K562 treated with DMSO at 1 percent for 48 hours (cell line): Measurements from ENCODE around the gene CNOT3. TPM values are rescaled to one million over a fixed set of nuclear protein-coding genes. Genes with fewer than 3 reads are reported as not detected.

Experiments
- total RNA-seq: library from RNA; unstranded; fragments of 300-600 nt; gene quantifications from 2 replicates; pipeline ENCODE4 v1.2.3, GENCODE V29; 2022; ENCODE audit warnings: low replicate concordance; ENCODE audit errors: extremely low read depth

CNOT3 gene
- total RNA-seq, result not detected in 2 replicates

DNA sequence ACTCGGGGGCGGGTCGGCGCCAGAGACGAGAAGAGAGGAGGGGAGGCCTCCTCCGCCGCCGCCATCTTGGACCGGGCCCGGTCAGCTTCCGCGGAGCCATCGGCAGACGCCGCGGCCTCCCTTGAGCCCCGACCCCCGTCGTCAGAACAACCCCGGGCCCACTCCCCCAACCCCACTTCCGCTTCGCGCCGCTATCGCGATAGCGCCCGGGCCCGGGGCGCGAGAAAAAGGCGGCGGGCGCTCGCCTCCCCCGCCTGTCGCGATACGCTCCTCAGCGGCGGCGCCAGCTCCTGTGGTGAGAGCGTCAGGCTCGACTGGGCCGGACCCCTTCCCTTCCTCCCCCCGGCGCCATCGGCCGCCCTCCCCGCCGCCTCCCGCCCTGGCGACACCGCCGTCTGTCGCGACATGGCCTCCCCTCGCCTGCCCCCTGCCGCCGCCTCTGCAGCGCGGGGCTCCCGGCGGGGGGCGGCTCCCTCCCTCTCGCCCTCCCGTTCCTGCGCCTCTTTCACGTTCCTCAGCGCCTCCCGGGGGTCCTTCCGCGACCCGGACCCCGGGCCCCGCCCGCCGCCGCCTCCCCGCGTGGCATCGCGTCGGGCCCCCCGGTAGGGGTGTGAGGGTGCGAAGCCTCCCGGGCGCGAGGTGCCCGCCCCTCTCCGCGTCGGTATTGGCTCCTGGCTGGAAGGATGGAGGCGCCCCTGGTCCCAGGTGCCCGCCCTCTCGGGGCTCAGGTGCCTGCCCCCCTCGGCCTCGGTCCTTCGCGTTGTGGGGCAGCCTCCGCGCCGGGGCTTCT is at the start of gene CNOT3:
CNOT3 (plus strand) TSS at position 64 of the 790 bp plus-strand sequence. CDS start 5,217 bp downstream, outside the sequence.

DNA sequence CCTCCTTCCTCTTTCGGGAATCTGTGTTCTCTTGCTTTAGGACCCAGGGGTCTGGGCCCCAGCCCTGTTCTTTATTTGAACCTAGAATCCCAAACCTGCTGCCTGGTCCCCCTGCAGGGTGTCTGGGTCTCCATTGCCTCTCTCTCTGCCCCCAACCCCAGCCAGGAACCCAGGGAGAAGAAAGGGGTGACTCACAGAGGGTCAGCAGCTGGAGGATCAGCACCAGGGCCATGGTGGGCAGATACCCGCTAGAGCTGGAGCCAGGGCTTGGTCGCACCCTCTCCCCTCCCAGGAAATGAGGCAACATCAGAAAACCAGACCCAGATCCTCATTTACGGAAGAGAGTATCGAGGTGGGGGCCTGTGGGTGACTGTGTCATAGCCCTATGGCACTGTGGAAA is 37.0 kb upstream of the CNOT3 start, which contains the start of gene OSCAR:
OSCAR (minus strand) TSS at position 243 of the 400 bp plus-strand sequence; CDS start at position 232, 11 bp downstream.

DNA sequence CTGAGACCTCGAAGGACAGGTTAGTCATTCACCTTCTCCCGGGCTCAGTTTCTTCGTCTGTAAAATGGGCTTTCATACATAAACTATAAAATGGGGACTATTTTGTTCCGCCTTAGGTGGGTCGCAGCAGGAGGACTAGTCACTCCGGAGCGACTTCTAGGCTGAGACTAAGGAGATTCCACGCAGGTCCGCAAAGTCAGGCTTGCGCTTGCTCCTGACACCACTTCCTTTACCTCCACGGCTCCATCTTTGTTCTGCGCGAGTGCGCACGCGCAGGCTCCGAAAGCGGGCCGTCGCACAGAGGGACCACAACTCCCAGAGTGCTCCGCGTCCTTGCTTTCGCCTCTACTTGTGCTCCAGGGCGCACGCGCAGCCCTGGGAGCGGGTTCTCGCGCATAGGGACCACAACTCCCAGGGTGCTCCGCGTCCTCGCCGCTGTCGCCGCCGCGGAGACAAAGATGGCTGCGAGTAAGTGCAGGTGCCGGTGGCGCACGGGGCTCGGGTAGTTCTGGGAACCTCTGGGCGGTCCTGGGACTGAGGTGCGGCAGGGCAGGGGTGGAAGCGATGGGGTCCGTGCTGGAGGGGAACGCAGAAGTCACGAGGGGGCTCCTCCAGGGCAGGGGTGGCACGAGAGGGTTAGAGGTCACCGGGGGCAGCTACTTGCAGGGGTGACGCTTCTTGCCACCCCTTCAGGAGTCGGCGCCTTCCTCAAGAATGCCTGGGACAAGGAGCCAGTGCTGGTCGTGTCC is 35.0 kb upstream of the CNOT3 start, which contains the start of gene NDUFA3:
NDUFA3 (plus strand) TSS at position 435 of the 749 bp plus-strand sequence; CDS start at position 459, 24 bp downstream.

DNA sequence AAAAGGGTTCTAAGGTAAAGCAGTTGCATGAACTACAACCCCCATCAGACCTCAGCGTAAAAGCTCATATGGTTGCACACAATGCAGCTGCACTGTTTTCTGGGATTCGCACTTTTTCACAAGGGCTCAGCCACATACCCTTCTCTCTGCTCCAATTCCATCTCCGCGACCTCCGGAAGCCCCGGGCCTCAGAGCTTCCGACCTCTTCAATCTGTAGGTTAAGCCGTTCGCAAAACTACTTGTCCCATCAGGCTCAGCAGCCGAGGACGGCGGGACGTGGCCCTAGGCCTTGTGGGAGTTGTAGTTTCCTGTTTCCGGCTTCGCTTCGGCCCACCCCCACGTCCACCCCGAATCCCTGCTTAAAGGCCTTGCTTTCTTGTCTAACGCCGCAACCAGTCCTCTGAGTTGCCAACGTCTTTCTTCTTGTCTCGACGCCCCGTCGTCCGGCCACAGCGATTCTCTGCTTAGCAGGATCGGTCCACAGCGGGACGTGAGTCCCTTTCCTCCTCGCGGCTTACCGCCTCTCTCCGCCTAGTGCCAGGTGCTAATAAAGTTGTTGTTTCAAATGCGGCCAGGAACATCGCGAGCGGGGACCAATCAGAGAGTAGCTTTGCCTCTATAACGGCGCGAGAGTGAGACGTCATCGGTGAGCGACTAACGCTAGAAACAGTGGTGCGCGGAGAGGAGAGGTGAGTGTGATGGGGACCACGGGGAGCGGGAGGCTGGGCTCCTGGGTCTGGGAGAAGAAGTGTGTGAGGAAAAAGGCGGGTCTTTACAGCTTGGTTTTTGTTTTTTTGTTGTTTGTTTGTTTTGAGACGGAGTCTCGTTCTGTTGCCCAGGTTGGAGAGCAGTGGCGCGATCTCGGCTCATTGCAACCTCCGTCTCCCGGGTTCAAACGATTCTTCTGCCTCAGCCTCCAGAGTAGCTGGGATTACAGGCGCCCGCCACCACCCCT is 22.2 kb upstream of the CNOT3 start, which contains the start of the genes PRPF31 and TFPT:
PRPF31 (plus strand) TSS at position 646 of the 955 bp plus-strand sequence. CDS start 2,525 bp downstream, outside the sequence.
TFPT (minus strand) TSS at position 549 of the 955 bp plus-strand sequence; CDS start at position 161, 388 bp downstream.

DNA sequence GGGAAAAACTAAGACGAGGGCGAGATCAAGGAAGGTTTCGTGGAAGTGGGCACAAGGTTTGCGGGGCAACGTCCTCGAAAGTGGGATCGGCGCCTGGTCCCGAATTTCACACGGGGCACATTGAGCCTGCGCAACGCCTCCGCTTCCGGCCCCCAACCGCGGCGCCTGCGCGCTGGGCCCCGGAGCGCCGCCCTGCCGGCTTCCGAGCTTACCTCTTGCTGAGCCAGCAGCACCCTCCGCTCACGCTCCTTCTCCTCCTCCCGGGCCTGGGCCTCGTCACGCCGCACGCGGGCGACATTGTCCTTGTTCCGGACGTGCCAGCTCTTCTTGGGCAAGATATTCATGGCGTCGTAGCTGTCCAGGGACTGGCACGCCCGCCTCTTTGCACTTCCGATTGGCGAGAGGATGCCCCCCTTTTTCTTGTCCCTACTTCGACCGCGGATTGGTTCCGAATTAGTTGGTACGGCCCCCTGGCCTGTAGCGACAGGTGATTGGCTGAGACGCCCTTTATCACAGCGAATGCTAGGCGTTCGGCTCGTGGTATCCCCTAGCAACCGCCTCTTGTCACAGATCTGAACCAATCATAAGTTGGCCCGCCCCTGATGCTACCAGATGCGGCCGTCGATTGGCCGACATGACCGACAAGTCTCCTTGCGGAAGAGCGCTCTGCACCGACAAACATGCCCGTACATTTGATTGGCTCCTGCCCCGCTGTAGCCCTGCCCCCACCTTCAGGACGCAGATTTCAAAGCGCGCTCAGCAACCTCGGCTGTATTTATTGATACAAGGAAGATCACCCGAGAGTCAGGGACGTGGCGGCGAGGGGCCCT is 22.0 kb downstream of the CNOT3 start, which contains the start of gene LENG1:
LENG1 (minus strand) TSS at position 370 of the 830 bp plus-strand sequence; CDS start at position 344, 26 bp downstream.

DNA sequence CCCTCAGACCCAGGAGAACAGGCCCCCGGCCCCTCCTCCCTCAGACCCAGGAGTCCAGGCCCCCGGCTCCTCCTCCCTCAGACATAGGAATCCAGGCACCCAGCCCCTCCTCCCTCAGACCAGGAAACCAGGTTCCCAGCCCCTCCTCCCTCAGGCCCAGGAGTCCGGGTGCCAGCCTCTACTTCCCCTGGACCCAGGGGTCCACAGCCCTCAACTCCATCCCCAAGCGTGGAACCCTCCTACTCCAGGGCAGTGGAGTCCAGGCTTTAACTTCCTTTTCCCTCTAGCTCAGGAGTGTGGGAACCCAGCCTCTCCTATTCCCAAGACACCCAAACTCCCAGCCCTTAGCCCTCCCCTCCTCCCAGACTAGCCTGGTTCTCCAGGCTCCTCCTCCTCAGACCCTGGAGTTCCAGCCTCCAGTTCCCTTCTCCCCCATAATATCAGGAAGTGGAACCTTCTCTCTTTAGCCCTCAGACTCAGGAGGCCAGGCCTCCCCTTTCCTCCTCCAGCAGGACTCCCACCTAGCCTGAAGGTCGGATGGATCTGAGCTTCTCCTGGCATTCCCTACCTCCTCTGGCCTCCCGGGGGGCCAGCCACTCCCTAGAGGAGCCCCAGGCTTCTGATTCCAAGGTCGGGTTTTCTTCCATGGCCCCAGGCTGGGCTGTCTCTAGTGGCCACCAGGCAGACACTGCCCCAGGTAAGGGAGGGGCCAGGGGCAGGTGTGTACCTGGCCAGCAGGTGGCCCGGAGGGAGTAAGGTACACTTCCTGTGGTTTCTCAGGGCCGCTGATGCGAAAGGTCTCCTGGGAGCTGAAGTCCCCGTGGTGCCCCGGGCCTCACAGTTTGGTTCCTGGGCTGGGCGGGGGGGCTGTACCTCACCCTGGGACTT is 35.2 kb downstream of the CNOT3 start, which contains the start of gene TMC4:
TMC4 (minus strand) TSS at position 690 of the 888 bp plus-strand sequence; CDS start at position 647, 43 bp downstream.

DNA sequence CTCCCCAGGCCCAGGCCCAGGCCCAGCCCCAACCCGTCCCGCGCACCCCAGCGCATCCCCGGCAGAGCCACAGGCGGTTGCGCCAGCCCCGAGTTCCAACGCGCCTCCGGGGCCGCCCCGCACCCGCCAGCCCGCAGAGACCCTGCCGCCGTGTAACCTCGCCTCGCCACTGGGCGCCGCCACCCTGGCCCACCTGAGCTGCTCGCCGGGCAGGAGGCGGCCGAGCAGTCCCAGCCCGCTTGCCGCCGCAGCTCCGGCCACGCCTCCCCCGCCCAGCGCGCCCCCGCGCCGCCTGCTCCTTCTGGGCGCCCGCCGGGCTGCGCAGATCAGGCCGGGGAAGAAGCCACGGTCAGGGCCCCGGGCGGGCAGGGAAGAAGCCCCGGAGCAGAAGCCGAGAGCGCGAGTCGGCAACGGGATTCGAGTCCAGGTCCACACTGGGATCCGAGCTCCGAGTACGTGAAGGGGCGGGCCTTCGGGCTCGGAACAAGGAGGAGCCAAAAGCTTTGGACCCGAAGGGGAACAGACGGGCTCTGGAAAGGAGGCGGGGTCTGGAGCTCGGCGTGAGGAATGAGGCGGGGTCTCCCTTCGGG is 51.7 kb downstream of the CNOT3 start, which contains the start of gene MBOAT7:
MBOAT7 (minus strand) TSS at position 436 of the 590 bp plus-strand sequence. CDS start 1,072 bp downstream, outside the sequence.

DNA sequence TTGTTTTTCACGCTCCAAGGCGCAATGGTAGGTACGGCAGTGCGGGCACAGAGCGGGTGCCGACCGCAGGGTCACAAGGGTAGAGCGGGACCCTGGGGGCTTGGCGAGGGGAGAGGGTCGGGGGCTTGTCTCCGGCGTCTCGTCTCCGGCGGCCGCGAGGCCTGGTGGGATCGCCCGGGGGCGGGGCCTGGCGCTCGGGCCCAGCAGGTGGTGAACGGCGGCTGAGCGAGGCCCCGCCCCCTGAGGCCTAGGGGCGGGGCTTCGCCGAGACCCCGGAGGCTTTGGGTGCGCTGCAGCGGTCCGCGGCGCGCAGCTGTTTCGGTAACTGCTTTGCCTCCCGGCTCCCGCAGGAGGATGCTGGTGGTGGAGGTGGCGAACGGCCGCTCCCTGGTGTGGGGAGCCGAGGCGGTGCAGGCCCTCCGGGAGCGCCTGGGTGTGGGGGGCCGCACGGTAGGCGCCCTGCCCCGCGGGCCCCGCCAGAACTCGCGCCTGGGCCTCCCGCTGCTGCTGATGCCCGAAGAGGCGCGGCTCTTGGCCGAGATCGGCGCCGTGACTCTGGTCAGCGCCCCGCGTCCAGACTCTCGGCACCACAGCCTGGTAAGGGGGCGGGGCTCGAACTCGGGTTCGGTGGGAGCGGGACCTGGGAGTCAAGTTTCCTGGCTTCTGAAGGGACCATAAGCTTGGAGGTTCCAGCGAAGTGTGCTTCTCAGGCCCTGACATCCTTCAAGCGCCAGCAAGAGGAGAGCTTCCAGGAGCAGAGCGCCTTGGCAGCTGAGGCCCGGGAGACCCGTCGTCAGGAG is 53.6 kb downstream of the CNOT3 start, which contains the start of gene TSEN34:
TSEN34 (plus strand) TSS at position 298 of the 800 bp plus-strand sequence; CDS start at position 355, 57 bp downstream.

Other genes starting within 250 kb of the CNOT3 start
- not detected in 2 replicates for gene CACNG7, start 228.5 kb upstream of the CNOT3 start, total RNA-seq
- gene CACNG8, start 174.8 kb upstream of the CNOT3 start, total RNA-seq, result not detected in 2 replicates
- gene CACNG6, start 146.1 kb upstream of the CNOT3 start, total RNA-seq, result not detected in 2 replicates
- not detected in 2 replicates for gene VSTM1, start 73.9 kb upstream of the CNOT3 start, total RNA-seq
- gene TARM1, start 56.4 kb upstream of the CNOT3 start, total RNA-seq, result not detected in 2 replicates
- not detected in 2 replicates for gene OSCAR, start 37.0 kb upstream of the CNOT3 start, total RNA-seq
- gene NDUFA3, start 34.9 kb upstream of the CNOT3 start, total RNA-seq, result not detected in 2 replicates
- not detected in 2 replicates for gene TFPT, start 22.1 kb upstream of the CNOT3 start, total RNA-seq
- not detected in 2 replicates for gene PRPF31, start 22.0 kb upstream of the CNOT3 start, total RNA-seq
- gene LENG1, start 22.0 kb downstream of the CNOT3 start, total RNA-seq, result not detected in 2 replicates
- not detected in 2 replicates for gene TMC4, start 35.4 kb downstream of the CNOT3 start, total RNA-seq
- 670 TPM in 1 of 2 replicates, not detected in the other for gene MBOAT7, start 51.8 kb downstream of the CNOT3 start, total RNA-seq
- gene TSEN34, start 53.5 kb downstream of the CNOT3 start, total RNA-seq, result not detected in 2 replicates
- gene RPS9, start 63.1 kb downstream of the CNOT3 start, total RNA-seq, result 5,955 TPM in 1 of 2 replicates, not detected in the other
- gene LILRB3, start 85.2 kb downstream of the CNOT3 start, total RNA-seq, result not detected in 2 replicates
- not detected in 2 replicates for gene LILRA6, start 105.0 kb downstream of the CNOT3 start, total RNA-seq
- gene LILRB5, start 119.5 kb downstream of the CNOT3 start, total RNA-seq, result not detected in 2 replicates
- not detected in 2 replicates for gene LILRB2, start 143.3 kb downstream of the CNOT3 start, total RNA-seq
- gene LILRA5, start 175.4 kb downstream of the CNOT3 start, total RNA-seq, result not detected in 2 replicates
- not detected in 2 replicates for gene LILRA4, start 201.4 kb downstream of the CNOT3 start, total RNA-seq
- gene LAIR1, start 227.2 kb downstream of the CNOT3 start, total RNA-seq, result not detected in 2 replicates